HepG2 (cell line): ENCODE results near the gene AFF1. TPM values are rescaled to one million over a fixed set of nuclear protein-coding genes. Genes with fewer than 3 reads are reported as not detected.
A peak's percentile ranks its signal among the peaks of the same experiment; 100 is the strongest.

ENCODE experiments used
- CEBPZ ChIP-seq: IDR thresholded peaks from 2 replicates; pipeline ENCODE4 v1.6.1; 2012; ENCODE audit warnings: low read length, improper control_type of control experiment
- DMTF1 ChIP-seq: sonication (generic); formaldehyde crosslinking; IDR thresholded peaks from 2 replicates; pipeline ENCODE4 v1.4.0; 2020; ENCODE audit warnings: mild to moderate bottlenecking, missing genetic modification reagents
- EZH2 ChIP-seq: conservative IDR thresholded peaks from 2 replicates; pipeline ENCODE4 v1.6.1; 2012; ENCODE audit warnings: mild to moderate bottlenecking, low read depth, low read length, moderate library complexity
- FOSL2 ChIP-seq: sonication (generic); formaldehyde crosslinking; IDR thresholded peaks from 2 replicates; pipeline ENCODE4 v1.4.0; 2020; ENCODE audit warnings: missing genetic modification reagents
- FOXO1 ChIP-seq: sonication (generic); formaldehyde crosslinking; IDR thresholded peaks from 2 replicates; pipeline ENCODE4 v1.4.0; 2020; ENCODE audit warnings: missing genetic modification reagents
- HDAC6 ChIP-seq: fragments of 200-600 bp; sonication (generic); IDR thresholded peaks from 2 replicates; pipeline ENCODE4 v1.7.0; 2017; ENCODE audit warnings: mild to moderate bottlenecking, antibody characterized with exemption, low read length, low read depth
- HINFP ChIP-seq: sonication (generic); formaldehyde crosslinking; IDR thresholded peaks from 2 replicates; pipeline ENCODE4 v1.4.0; 2020; ENCODE audit warnings: low read depth, mild to moderate bottlenecking, missing genetic modification reagents
- HMGXB4 ChIP-seq, 2 experiments: sonication (generic) in 1 of 2; formaldehyde crosslinking in 1 of 2; IDR thresholded peaks; 2 replicates each; pipeline versions ENCODE4 v1.4.0 to v1.6.1; 2018 to 2020; ENCODE audit warnings: missing genetic modification reagents in 2 of 2, borderline replicate concordance in 1 of 2, low read depth in 1 of 2, mild to moderate bottlenecking in 1 of 2, missing biosample characterization in 1 of 2
- JUN ChIP-seq: sonication (generic); formaldehyde crosslinking; IDR thresholded peaks from 2 replicates; pipeline ENCODE4 v1.4.0; 2020; ENCODE audit warnings: mild to moderate bottlenecking, missing genetic modification reagents
- KDM5A ChIP-seq: fragments of 200-600 bp; sonication (generic); IDR thresholded peaks from 2 replicates; pipeline ENCODE4 v1.7.0; 2018; ENCODE audit warnings: antibody characterized with exemption, mild to moderate bottlenecking, low read length, borderline replicate concordance
- NCOA2 ChIP-seq: sonication (generic); formaldehyde crosslinking; IDR thresholded peaks from 2 replicates; pipeline ENCODE4 v1.8.0; 2022; ENCODE audit warnings: inconsistent platforms
- POLR2A ChIP-seq, 2 experiments: IDR thresholded peaks; 2 replicates each; pipeline ENCODE4 v1.6.1; 2011; ENCODE audit warnings: low read depth in 2 of 2, low read length in 2 of 2, mild to moderate bottlenecking in 1 of 2, moderate library complexity in 1 of 2; ENCODE audit not compliant: insufficient read depth in 1 of 2
- SALL2 ChIP-seq: sonication (generic); formaldehyde crosslinking; IDR thresholded peaks from 2 replicates; pipeline ENCODE4 v1.8.1; 2023; ENCODE audit warnings: mild to moderate bottlenecking, missing genetic modification reagents, inconsistent platforms
- YEATS2 ChIP-seq: sonication (generic); formaldehyde crosslinking; IDR thresholded peaks from 2 replicates; pipeline ENCODE4 v1.4.0; 2020; ENCODE audit warnings: missing genetic modification reagents, borderline replicate concordance
- ZFP36L1 ChIP-seq: sonication (generic); formaldehyde crosslinking; IDR thresholded peaks from 2 replicates; pipeline ENCODE4 v1.8.0; 2022; ENCODE audit warnings: mild to moderate bottlenecking, missing genetic modification reagents, moderate library complexity
- ZFY ChIP-seq: sonication (generic); formaldehyde crosslinking; IDR thresholded peaks from 2 replicates; pipeline ENCODE4 v1.4.0; 2020; ENCODE audit warnings: missing genetic modification reagents
- ZKSCAN1 ChIP-seq: fragments of 150-350 bp; IDR thresholded peaks from 2 replicates; pipeline ENCODE4 v1.6.1; 2014; ENCODE audit warnings: low read length
- ZNF253 ChIP-seq: sonication (generic); formaldehyde crosslinking; IDR thresholded peaks from 2 replicates; pipeline ENCODE4 v1.8.0; 2022; ENCODE audit warnings: mild to moderate bottlenecking, missing genetic modification reagents, borderline replicate concordance
- ZNF33B ChIP-seq: sonication (generic); formaldehyde crosslinking; IDR thresholded peaks from 2 replicates; pipeline ENCODE4 v1.5.1; 2020; ENCODE audit warnings: mild to moderate bottlenecking, missing genetic modification reagents
- ZSCAN29 ChIP-seq: sonication (generic); formaldehyde crosslinking; conservative IDR thresholded peaks from 2 replicates; pipeline ENCODE4 v1.4.0; 2020; ENCODE audit warnings: mild to moderate bottlenecking, missing genetic modification reagents
- polyA plus RNA-seq, 8 experiments: library from polyadenylated mRNA; depleted of rRNA in 3 of 8; stranded (reverse) in 7 of 8; unstranded in 1 of 8; fragments of >200 nt; fragmentation: Illumina TruSeq in 4 of 8; extraction: Trizol in 4 of 8; gene quantifications; 2 replicates each; pipeline versions ENCODE4 v1.2.1 to v1.2.3, GENCODE V29; 2011 to 2016; ENCODE audit warnings: low read depth in 4 of 8, missing spikeins in 1 of 8, mixed read lengths in 1 of 8; ENCODE audit not compliant: insufficient read depth in 1 of 8
- total RNA-seq, 5 experiments: library from RNA; depleted of rRNA; stranded (reverse); fragments of >200 nt; fragmentation: Illumina TruSeq; extraction: Trizol; gene quantifications; 2 replicates each; pipeline ENCODE4 v1.2.3, GENCODE V29; 2016; ENCODE audit warnings: low read depth in 1 of 5

Gene AFF1
- total and polyA plus RNA-seq, 2 of the 13 experiments (the other 11 are each of a cell fraction or from before 2014, with no cell fraction given): 15.5 to 15.9 TPM

GRCh38 chr4:87006676-87007527 is 72.1 kb downstream of the AFF1 start (continued):
- TF ChIP-seq HDAC6: no peak
- TF ChIP-seq DMTF1 (CRISPR knock-in tag): peak; percentile 93; the same call in 1 of the 2 replicates
- peak; percentile 67 for TF ChIP-seq HINFP
- TF ChIP-seq NCOA2 (CRISPR knock-in tag): peak; percentile 30; the same call in 1 of the 2 replicates
- peak; percentile 56; the same call in 1 of the 2 replicates for TF ChIP-seq SALL2 (CRISPR knock-in tag)
- TF ChIP-seq ZNF253 (CRISPR knock-in tag): 0 out of 2 replicates have a peak, but pooled peaks have one; percentile 58
- TF ChIP-seq YEATS2: peak; percentile 87
- TF ChIP-seq ZNF33B (CRISPR knock-in tag): peak; percentile 67; the same call in 1 of the 2 replicates
- TF ChIP-seq ZSCAN29 (CRISPR knock-in tag): no peak; the same call in 1 of the 2 replicates
- TF ChIP-seq ZFY (CRISPR knock-in tag): peak; percentile 77
- no peak for TF ChIP-seq CEBPZ
- peak; percentile 51; the same call in 1 of the 2 replicates for TF ChIP-seq FOXO1 (CRISPR knock-in tag)
- peak; percentile 63; the same call in 1 of the 2 replicates for TF ChIP-seq ZFP36L1 (CRISPR knock-in tag)
- peak; percentile 99 for TF ChIP-seq POLR2A (IDR thresholded peaks at IDR 0.05; ENCODE audit: insufficient read depth in 1 of 2, low read depth in 2 of 2, low read length in 2 of 2)
- peak; percentile 76 to 92; a peak in 3 of 4 replicates for TF ChIP-seq HMGXB4 (CRISPR knock-in tag; IDR thresholded peaks at IDR 0.05; ENCODE audit: borderline replicate concordance in 1 of 2, low read depth in 1 of 2)
- TF ChIP-seq ZKSCAN1: no peak
- no peak for TF ChIP-seq EZH2
- no peak; the same call in 1 of the 2 replicates for TF ChIP-seq FOSL2
- no peak for TF ChIP-seq JUN
- TF ChIP-seq KDM5A: peak; percentile 67; the same call in 1 of the 2 replicates
